IMR-90 (cell line): Measurements from ENCODE around the gene RPUSD4. TPM values are rescaled to one million over a fixed set of nuclear protein-coding genes. Genes with fewer than 3 reads are reported as not detected.

ENCODE experiments used
- ATAC-seq: fragments of 200-7000 bp; cut with Tn5 transposase; 2 replicates; pipeline ENCODE4 v1.9.1; 2020; ENCODE audit warnings: low read depth, mild to moderate bottlenecking, moderate library complexity
- BruUV-seq: library from RNA; stranded (reverse); fragments of 400-500 nt; replicated peaks from 2 replicates; lab custom pipeline; 2021; lab: Mats Ljungman, UMichigan
- CTCF ChIA-PET: fragments of 300-600 bp; formaldehyde crosslinking; extraction: SDS; loops from one replicate; lab custom pipeline; 2021; ENCODE audit warnings: antibody characterized with exemption; lab: Yijun Ruan, JAX
- POLR2A ChIA-PET: fragments of 300-600 bp; sonication (Branson Sonifier 250); formaldehyde crosslinking; loops from one replicate; lab custom pipeline; 2022; ENCODE audit warnings: antibody characterized with exemption; ENCODE audit not compliant: unreplicated experiment; lab: Charles Lee
- DNase-seq: peaks from one replicate; pipeline ENCODE4 v3.0.0; 2013
- H2AFZ ChIP-seq: replicated peaks from 2 replicates; pipeline ENCODE3; 2013; ENCODE audit warnings: low read length, mild to moderate bottlenecking; ENCODE audit not compliant: poor library complexity
- H2AK5ac ChIP-seq: 2 replicates; pipeline ENCODE4 v1.6.1; 2013; ENCODE audit warnings: low read depth, low read length, inconsistent platforms
- H2AK9ac ChIP-seq: replicated peaks from 2 replicates; pipeline ENCODE3; 2013; ENCODE audit warnings: mild to moderate bottlenecking, low read depth, low read length, moderate library complexity; ENCODE audit not compliant: poor library complexity
- H2BK120ac ChIP-seq: 2 replicates; pipeline ENCODE4 v1.6.1; 2013; ENCODE audit warnings: low read depth, low read length, inconsistent platforms
- H2BK15ac ChIP-seq: 3 replicates; pipeline ENCODE4 v1.6.1; 2013; ENCODE audit warnings: low read depth, low read length, inconsistent platforms
- H2BK20ac ChIP-seq: 2 replicates; pipeline ENCODE4 v1.6.1; 2013; ENCODE audit warnings: low read depth, mild to moderate bottlenecking, inconsistent platforms, low read length, moderate library complexity
- H2BK5ac ChIP-seq: 2 replicates; pipeline ENCODE4 v1.6.1; 2013; ENCODE audit warnings: mild to moderate bottlenecking, low read depth, low read length, inconsistent platforms; ENCODE audit not compliant: poor library complexity, severe bottlenecking
- H3K14ac ChIP-seq: replicated peaks from 2 replicates; pipeline ENCODE4 v1.6.1; 2013; ENCODE audit warnings: low read depth, low read length, inconsistent platforms
- H3K18ac ChIP-seq: 2 replicates; pipeline ENCODE4 v1.6.1; 2013; ENCODE audit warnings: low read depth, low read length, control low read depth
- H3K23ac ChIP-seq: 2 replicates; pipeline ENCODE4 v1.6.1; 2013; ENCODE audit warnings: low read depth, low read length, inconsistent platforms
- H3K27ac ChIP-seq: 2 replicates; pipeline ENCODE4 v1.5.1; 2013; ENCODE audit warnings: mild to moderate bottlenecking, control low read depth, low read length; ENCODE audit not compliant: insufficient read depth
- H3K27me3 ChIP-seq: 2 replicates; pipeline ENCODE4 v1.6.1; 2013; ENCODE audit warnings: low read length; ENCODE audit not compliant: control insufficient read depth, insufficient read depth
- H3K36me3 ChIP-seq: 2 replicates; pipeline ENCODE4 v1.6.1; 2013; ENCODE audit warnings: low read length, mixed read lengths; ENCODE audit not compliant: control insufficient read depth, insufficient read depth
- H3K4ac ChIP-seq: 2 replicates; pipeline ENCODE4 v1.6.1; 2013; ENCODE audit warnings: low read depth, low read length, inconsistent platforms
- H3K4me1 ChIP-seq: 2 replicates; pipeline ENCODE4 v1.6.1; 2013; ENCODE audit warnings: low read length, mixed read lengths; ENCODE audit not compliant: control insufficient read depth, insufficient read depth
- H3K4me2 ChIP-seq: 2 replicates; pipeline ENCODE4 v1.6.1; 2013; ENCODE audit warnings: low read depth, mild to moderate bottlenecking, control low read depth, low read length, moderate library complexity
- H3K4me3 ChIP-seq: 2 replicates; pipeline ENCODE4 v1.5.1; 2013; ENCODE audit warnings: low read depth, mild to moderate bottlenecking, control low read depth, low read length, moderate library complexity; ENCODE audit not compliant: insufficient read depth
- H3K56ac ChIP-seq: 2 replicates; pipeline ENCODE4 v1.6.1; 2013; ENCODE audit warnings: low read length, inconsistent platforms; ENCODE audit not compliant: insufficient read depth; ENCODE audit errors: extremely low read depth
- H3K79me1 ChIP-seq, 2 experiments: 2 replicates each; pipeline ENCODE4 v1.6.1; 2013; ENCODE audit warnings: low read length in 2 of 2, inconsistent platforms in 1 of 2, low read depth in 1 of 2
- H3K9ac ChIP-seq: 2 replicates; pipeline ENCODE4 v1.6.1; 2013; ENCODE audit warnings: low read depth, low read length, control low read depth
- H3K9me1 ChIP-seq: 2 replicates; pipeline ENCODE4 v1.6.1; 2013; ENCODE audit warnings: low read length, inconsistent platforms; ENCODE audit not compliant: insufficient read depth
- H3K9me3 ChIP-seq: 2 replicates; pipeline ENCODE4 v1.6.1; 2013; ENCODE audit warnings: low read length; ENCODE audit not compliant: control insufficient read depth, insufficient read depth
- H4K20me1 ChIP-seq: 2 replicates; pipeline ENCODE4 v1.6.1; 2013; ENCODE audit warnings: low read length, inconsistent platforms; ENCODE audit not compliant: insufficient read depth
- H4K5ac ChIP-seq: 2 replicates; pipeline ENCODE4 v1.6.1; 2013; ENCODE audit warnings: mild to moderate bottlenecking, low read depth, low read length, control low read depth
- H4K8ac ChIP-seq, 2 experiments: 2 replicates each; pipeline ENCODE4 v1.6.1; 2013; ENCODE audit warnings: low read depth in 2 of 2, low read length in 2 of 2, control low read depth in 1 of 2, inconsistent platforms in 1 of 2
- H4K91ac ChIP-seq: 2 replicates; pipeline ENCODE4 v1.6.1; 2013; ENCODE audit warnings: low read depth, low read length, inconsistent platforms; ENCODE audit not compliant: insufficient read depth
- BHLHE40 ChIP-seq: fragments of 150-350 bp; IDR thresholded peaks from 2 replicates; pipeline ENCODE4 v1.6.1; 2016; ENCODE audit warnings: mild to moderate bottlenecking, low read depth, low read length
- MXI1 ChIP-seq: IDR thresholded peaks from 2 replicates; pipeline ENCODE4 v1.6.1; 2012; ENCODE audit warnings: low read depth, mild to moderate bottlenecking, low read length, moderate library complexity, borderline replicate concordance
- POLR2A ChIP-seq: IDR thresholded peaks from 2 replicates; pipeline ENCODE4 v1.6.1; 2012; ENCODE audit warnings: mild to moderate bottlenecking, low read depth, low read length
- RFX5 ChIP-seq: IDR thresholded peaks from 2 replicates; pipeline ENCODE4 v1.8.0; 2012; ENCODE audit warnings: low read depth, mild to moderate bottlenecking, low read length, moderate library complexity
- SMC3 ChIP-seq: fragments of 150-350 bp; IDR thresholded peaks from 2 replicates; pipeline ENCODE4 v1.6.1; 2016; ENCODE audit warnings: low read depth, mild to moderate bottlenecking, antibody characterized with exemption, low read length, moderate library complexity
- WGBS, 2 experiments: methylation state at CpG; one replicate each; pipeline versions ENCODE4 v1.1.5 to v1.1.7; 2013; ENCODE audit warnings: missing lambda C conversion rate in 2 of 2; ENCODE audit not compliant: insufficient read length in 1 of 2; ENCODE audit errors: extremely low coverage in 2 of 2; 5-methylcytosine and 5-hydroxymethylcytosine counted together
- dilution Hi-C: fragments of 300-500 bp; cut with HindIII; formaldehyde crosslinking; loops from one replicate; pipeline ENCODE4 v1.14.3; 2018; ENCODE audit warnings: low sequenced_read_pairs; ENCODE audit not compliant: unreplicated experiment
- in situ Hi-C: fragments of 300-500 bp; cut with MboI; formaldehyde crosslinking; loops from 3 replicates; pipeline ENCODE4 v1.14.3; 2019; ENCODE audit warnings: low sequenced_read_pairs, inconsistent platforms, mixed read lengths
- intact Hi-C: fragments of 100-400 bp; cut with micrococcal nuclease; formaldehyde crosslinking; loops from 2 replicates; pipeline ENCODE4 v1.10.0; 2022
- polyA plus RNA-seq, 3 experiments: library from polyadenylated mRNA; depleted of rRNA; stranded (reverse); fragments of >200 nt; gene quantifications; 2 replicates each; pipeline ENCODE4 v1.2.3, GENCODE V29; 2012; ENCODE audit warnings: low replicate concordance in 1 of 3
- total RNA-seq: library from RNA; depleted of rRNA; stranded (reverse); fragments of >200 nt; gene quantifications from 2 replicates; pipeline ENCODE4 v1.2.3, GENCODE V29; 2012
- TF ChIP-seq, protein P1 (sequence below): conservative IDR thresholded peaks from 2 replicates; pipeline ENCODE4 v1.5.1; 2012; ENCODE audit warnings: mild to moderate bottlenecking, low read depth, low read length, improper control_type of control experiment
- TF ChIP-seq, protein P2 (sequence below): fragments of 150-350 bp; IDR thresholded peaks from 2 replicates; pipeline ENCODE4 v1.6.1; 2016; ENCODE audit warnings: low read depth, mild to moderate bottlenecking, low read length, moderate library complexity, borderline replicate concordance
- TF ChIP-seq, protein P3 (sequence below): fragments of 150-350 bp; IDR thresholded peaks from 2 replicates; pipeline ENCODE4 v1.6.1; 2017; ENCODE audit warnings: mild to moderate bottlenecking, antibody characterized with exemption, low read length, low read depth

The RPUSD4 gene
- total and polyA plus RNA-seq, 2 of the 4 experiments (the other 2 are of a cell fraction), result 22.1 to 30.6 TPM

DNA sequence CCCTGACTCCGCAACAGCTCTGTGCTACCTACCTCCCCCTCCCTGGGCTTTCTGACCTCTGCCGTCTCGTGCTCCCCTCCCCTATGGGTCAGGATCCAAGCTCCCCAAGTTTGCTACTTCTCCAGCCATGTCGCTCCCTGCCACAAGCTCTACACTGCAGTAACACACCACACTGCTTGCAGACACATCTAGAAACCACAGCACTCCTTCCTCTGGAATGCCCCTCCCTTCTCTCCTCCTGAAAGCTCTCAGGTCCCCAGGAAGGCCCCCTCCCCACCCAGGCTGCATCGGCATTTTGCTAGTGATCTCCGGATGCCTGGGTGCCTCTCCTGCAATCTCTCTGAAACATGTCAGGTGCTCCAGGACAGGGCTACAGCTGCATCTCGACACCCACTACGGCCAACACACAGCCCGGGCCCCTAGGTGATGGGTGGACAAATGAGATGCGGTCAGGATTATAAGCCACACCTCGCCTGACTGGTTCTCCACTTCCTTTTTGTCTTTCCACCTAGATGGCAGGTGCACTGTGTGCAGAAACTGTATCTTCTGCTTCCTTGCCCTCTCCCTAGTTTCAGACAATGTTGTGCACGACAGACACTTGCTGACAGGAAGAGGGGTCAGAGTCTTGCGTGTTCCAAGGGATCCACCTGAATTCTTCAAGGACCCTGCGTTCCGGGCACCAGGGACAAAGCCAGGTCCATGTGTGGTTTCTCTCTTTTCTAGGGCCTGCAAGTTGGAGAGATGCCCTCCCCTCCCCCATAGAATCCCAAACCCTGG is 22.9 kb downstream of the RPUSD4 start:
- Histone ChIP-seq H2AFZ (no peak overlapping the region), H2AK9ac (no peak overlapping the region), H4K8ac (no peak overlapping the region), H3K27me3 (no peaks in the 10 kb centered on the region), H3K27ac (no peak overlapping the region), H4K20me1 (no peaks in the 10 kb centered on the region), H3K4ac (no peak overlapping the region), H3K36me3 (peaks cover 7% of the 10 kb centered on the region), H3K9me1 (no peaks in the 10 kb centered on the region), H3K9me3 (no peaks in the 10 kb centered on the region), H3K4me2 (no peak overlapping the region), H2BK20ac (no peak overlapping the region), H3K79me1 (no peaks in the 10 kb centered on the region), H2BK15ac (no peak overlapping the region), H2BK120ac (no peak overlapping the region), H3K4me1 (no peaks in the 10 kb centered on the region), H3K9ac (no peak overlapping the region), H4K91ac (no peak overlapping the region), H3K4me3 (no peak overlapping the region), H3K18ac (no peak overlapping the region), H4K5ac (no peak overlapping the region), H2BK5ac (no peak overlapping the region), H2AK5ac (no peak overlapping the region), H3K23ac (no peak overlapping the region), H3K14ac (no peak overlapping the region), H3K56ac (no peak overlapping the region)
- CTCF ChIA-PET, result no interaction called here
- dilution Hi-C loops, result no loop called here
- no peak for ATAC-seq
- WGBS, 2 experiments, result 96% methylated on average over 4 of the region's 15 CpGs; no CpG with 5 or more reads in 1 of the 2 experiments
- BruUV-seq, result no TSS peak
- DNase-seq, result no peak
- intact Hi-C loops, result no loop called here
- POLR2A ChIA-PET, result no interaction called here
- TF ChIP-seq SMC3 (no peak), POLR2A (no peak), MXI1 (no peak), RFX5 (no peak), BHLHE40 (no peak)
- TF ChIP-seq, protein P1, sequence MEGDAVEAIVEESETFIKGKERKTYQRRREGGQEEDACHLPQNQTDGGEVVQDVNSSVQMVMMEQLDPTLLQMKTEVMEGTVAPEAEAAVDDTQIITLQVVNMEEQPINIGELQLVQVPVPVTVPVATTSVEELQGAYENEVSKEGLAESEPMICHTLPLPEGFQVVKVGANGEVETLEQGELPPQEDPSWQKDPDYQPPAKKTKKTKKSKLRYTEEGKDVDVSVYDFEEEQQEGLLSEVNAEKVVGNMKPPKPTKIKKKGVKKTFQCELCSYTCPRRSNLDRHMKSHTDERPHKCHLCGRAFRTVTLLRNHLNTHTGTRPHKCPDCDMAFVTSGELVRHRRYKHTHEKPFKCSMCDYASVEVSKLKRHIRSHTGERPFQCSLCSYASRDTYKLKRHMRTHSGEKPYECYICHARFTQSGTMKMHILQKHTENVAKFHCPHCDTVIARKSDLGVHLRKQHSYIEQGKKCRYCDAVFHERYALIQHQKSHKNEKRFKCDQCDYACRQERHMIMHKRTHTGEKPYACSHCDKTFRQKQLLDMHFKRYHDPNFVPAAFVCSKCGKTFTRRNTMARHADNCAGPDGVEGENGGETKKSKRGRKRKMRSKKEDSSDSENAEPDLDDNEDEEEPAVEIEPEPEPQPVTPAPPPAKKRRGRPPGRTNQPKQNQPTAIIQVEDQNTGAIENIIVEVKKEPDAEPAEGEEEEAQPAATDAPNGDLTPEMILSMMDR, result no peak
- TF ChIP-seq, protein P2, sequence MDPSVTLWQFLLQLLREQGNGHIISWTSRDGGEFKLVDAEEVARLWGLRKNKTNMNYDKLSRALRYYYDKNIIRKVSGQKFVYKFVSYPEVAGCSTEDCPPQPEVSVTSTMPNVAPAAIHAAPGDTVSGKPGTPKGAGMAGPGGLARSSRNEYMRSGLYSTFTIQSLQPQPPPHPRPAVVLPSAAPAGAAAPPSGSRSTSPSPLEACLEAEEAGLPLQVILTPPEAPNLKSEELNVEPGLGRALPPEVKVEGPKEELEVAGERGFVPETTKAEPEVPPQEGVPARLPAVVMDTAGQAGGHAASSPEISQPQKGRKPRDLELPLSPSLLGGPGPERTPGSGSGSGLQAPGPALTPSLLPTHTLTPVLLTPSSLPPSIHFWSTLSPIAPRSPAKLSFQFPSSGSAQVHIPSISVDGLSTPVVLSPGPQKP, result no peak
- TF ChIP-seq, protein P3, sequence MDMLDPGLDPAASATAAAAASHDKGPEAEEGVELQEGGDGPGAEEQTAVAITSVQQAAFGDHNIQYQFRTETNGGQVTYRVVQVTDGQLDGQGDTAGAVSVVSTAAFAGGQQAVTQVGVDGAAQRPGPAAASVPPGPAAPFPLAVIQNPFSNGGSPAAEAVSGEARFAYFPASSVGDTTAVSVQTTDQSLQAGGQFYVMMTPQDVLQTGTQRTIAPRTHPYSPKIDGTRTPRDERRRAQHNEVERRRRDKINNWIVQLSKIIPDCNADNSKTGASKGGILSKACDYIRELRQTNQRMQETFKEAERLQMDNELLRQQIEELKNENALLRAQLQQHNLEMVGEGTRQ, result no peak
- in situ Hi-C loops, result no loop called here
